ENCODE data around the gene NOS1AP.
A peak's percentile ranks its signal among the peaks of the same experiment; 100 is the strongest.
"Not testable (repeated sequence)": the region's sequence is repeated elsewhere in the genome, so short reads cannot be mapped to it uniquely, and the experiment has no call there.

The NOS1AP gene

GRCh38 chr1:162069334-162070093 is at the start of gene NOS1AP:
Gene NOS1AP (plus strand): TSS chr1:162069691. CDS start chr1:162070178, 487 bp downstream.
- no peak for DNase-seq (ENCODE audit: low read depth in 2 of 2)

GRCh38 chr1:162020150-162020549 is 49.3 kb upstream of the NOS1AP start:
- no peak for DNase-seq (ENCODE audit: low read depth in 2 of 2)

GRCh38 chr1:162021124-162021523 is 48.4 kb upstream of the NOS1AP start:
- DNase-seq (ENCODE audit: low read depth in 2 of 2) = no peak

GRCh38 chr1:162022626-162023025 is 46.9 kb upstream of the NOS1AP start:
- no peak for DNase-seq (ENCODE audit: low read depth in 2 of 2)

GRCh38 chr1:162023181-162023546 is 46.3 kb upstream of the NOS1AP start:
- no peak for DNase-seq (ENCODE audit: low read depth in 2 of 2)

GRCh38 chr1:162023547-162024501 is 45.7 kb upstream of the NOS1AP start, which contains the start of gene OLFML2B:
Gene OLFML2B (minus strand): TSS chr1:162023869. CDS start chr1:162023430, 439 bp downstream.
- peak; percentile 67 to 72 for DNase-seq (ENCODE audit: low read depth in 2 of 2)

- DNase-seq (ENCODE audit: low read depth in 2 of 2) = no peak
Observed at GRCh38 chr1:162025541-162025940, 44.0 kb upstream of the NOS1AP start.

GRCh38 chr1:162026881-162027280 is 42.6 kb upstream of the NOS1AP start:
- no peak for DNase-seq (ENCODE audit: low read depth in 2 of 2)

- DNase-seq (ENCODE audit: low read depth in 2 of 2) = no peak
Observed at GRCh38 chr1:162028726-162029125, 40.8 kb upstream of the NOS1AP start.

GRCh38 chr1:162029157-162029556 is 40.3 kb upstream of the NOS1AP start:
- DNase-seq (ENCODE audit: low read depth in 2 of 2) = no peak

GRCh38 chr1:162030759-162031280 is 38.7 kb upstream of the NOS1AP start:
- DNase-seq (ENCODE audit: low read depth in 2 of 2) = no peak

- no peak for DNase-seq (ENCODE audit: low read depth in 2 of 2)
Observed at GRCh38 chr1:162033428-162033827, 36.1 kb upstream of the NOS1AP start.

- no peak for DNase-seq (ENCODE audit: low read depth in 2 of 2)
Observed at GRCh38 chr1:162035241-162035640, 34.2 kb upstream of the NOS1AP start.

GRCh38 chr1:162036163-162036562 is 33.3 kb upstream of the NOS1AP start:
- peak in 1 of 2 experiments; percentile 44 for DNase-seq (ENCODE audit: low read depth in 2 of 2)

- no peak for DNase-seq (ENCODE audit: low read depth in 2 of 2)
Observed at GRCh38 chr1:162038624-162039023, 30.9 kb upstream of the NOS1AP start.

GRCh38 chr1:162040001-162040400 is 29.5 kb upstream of the NOS1AP start:
- no peak for DNase-seq (ENCODE audit: low read depth in 2 of 2)

- DNase-seq (ENCODE audit: low read depth in 2 of 2) = no peak
Observed at GRCh38 chr1:162040657-162041056, 28.8 kb upstream of the NOS1AP start.

GRCh38 chr1:162042361-162042760 is 27.1 kb upstream of the NOS1AP start:
- DNase-seq (ENCODE audit: low read depth in 2 of 2) = no peak

GRCh38 chr1:162046921-162047320 is 22.6 kb upstream of the NOS1AP start:
- no peak for DNase-seq (ENCODE audit: low read depth in 2 of 2)

- DNase-seq (ENCODE audit: low read depth in 2 of 2) = not testable (repeated sequence)
Observed at GRCh38 chr1:162053949-162054348, 15.5 kb upstream of the NOS1AP start.

- DNase-seq (ENCODE audit: low read depth in 2 of 2) = peak; percentile 54 to 55
Observed at GRCh38 chr1:162055062-162055461, 14.4 kb upstream of the NOS1AP start.

GRCh38 chr1:162056043-162056442 is 13.4 kb upstream of the NOS1AP start:
- DNase-seq (ENCODE audit: low read depth in 2 of 2) = peak; percentile 31 to 45

Measured in fibroblast of skin of left quadriceps (primary cell).